Uterus (tissue), 4 donors: ENCODE results near the gene SPINDOC. TPM values are rescaled to one million over a fixed set of nuclear protein-coding genes. Genes with fewer than 3 reads are reported as not detected.

ENCODE experiments used
- DNase-seq, 2 donors: peaks; one replicate each; pipeline ENCODE4 v3.0.0-alpha.2; 2019 to 2020
- H3K27ac ChIP-seq, 2 donors: fragments of 200-600 bp; sonication (generic); 1 replicate in 1 of 2; 2 replicates in 1 of 2; pipeline ENCODE4 v1.5.1; 2016 to 2018
- H3K27me3 ChIP-seq, 2 donors: fragments of 200-600 bp; sonication (generic); one replicate each; pipeline ENCODE4 v1.5.1; 2018 to 2019; ENCODE audit warnings: control low read depth in 1 of 2
- H3K36me3 ChIP-seq, 2 donors: fragments of 200-600 bp; sonication (generic); one replicate each; pipeline ENCODE4 v1.5.1; 2019; ENCODE audit warnings: control low read depth in 1 of 2
- H3K4me1 ChIP-seq, 2 donors: fragments of 200-600 bp; sonication (generic); one replicate each; pipeline ENCODE4 v1.5.1; 2018 to 2019; ENCODE audit warnings: control low read depth in 1 of 2
- H3K4me3 ChIP-seq, 2 donors: fragments of 200-600 bp; sonication (generic); 1 replicate in 1 of 2; 2 replicates in 1 of 2; pipeline ENCODE4 v1.5.1; 2018 to 2019; ENCODE audit warnings: mild to moderate bottlenecking in 1 of 2
- H3K9me3 ChIP-seq, 2 donors: fragments of 200-600 bp; sonication (generic); one replicate each; pipeline ENCODE4 v1.5.1; 2019; ENCODE audit warnings: control low read depth in 1 of 2
- POLR2A ChIP-seq, 2 donors: fragments of 450-650 bp; IDR thresholded peaks; one replicate each; pipeline ENCODE4 v1.6.1; 2016; ENCODE audit warnings: antibody characterized with exemption in 2 of 2, mild to moderate bottlenecking in 1 of 2, moderate library complexity in 1 of 2
- intact Hi-C: fragments of 100-400 bp; cut with DNase I; formaldehyde crosslinking; loops from one replicate; pipeline ENCODE4 v1.15.1; 2023; ENCODE audit warnings: low total_unique reads
- total RNA-seq, 4 donors: library from RNA; depleted of rRNA in 3 of 4; stranded (reverse); fragments of >200 nt in 3 of 4; gene quantifications; one replicate each; pipeline versions ENCODE4 v1.1.0 to v1.2.4, GENCODE V29; 2014 to 2023
- TF ChIP-seq, protein P1 (sequence below), 4 experiments: fragments of 200-600 bp in 2 of 4; fragments of 450-650 bp in 2 of 4; sonication (generic) in 2 of 4; IDR thresholded peaks; one replicate each; pipeline ENCODE4 v1.5.1; 2016 to 2019; ENCODE audit warnings: antibody characterized with exemption in 4 of 4, mild to moderate bottlenecking in 2 of 4, moderate library complexity in 1 of 4
- donor health status: DM: yes; HTN: yes; CAD: no.

SPINDOC gene
- total RNA-seq, 4 donors from 2014 or later: 1.3 to 28.7 (median 10.6) TPM

DNA sequence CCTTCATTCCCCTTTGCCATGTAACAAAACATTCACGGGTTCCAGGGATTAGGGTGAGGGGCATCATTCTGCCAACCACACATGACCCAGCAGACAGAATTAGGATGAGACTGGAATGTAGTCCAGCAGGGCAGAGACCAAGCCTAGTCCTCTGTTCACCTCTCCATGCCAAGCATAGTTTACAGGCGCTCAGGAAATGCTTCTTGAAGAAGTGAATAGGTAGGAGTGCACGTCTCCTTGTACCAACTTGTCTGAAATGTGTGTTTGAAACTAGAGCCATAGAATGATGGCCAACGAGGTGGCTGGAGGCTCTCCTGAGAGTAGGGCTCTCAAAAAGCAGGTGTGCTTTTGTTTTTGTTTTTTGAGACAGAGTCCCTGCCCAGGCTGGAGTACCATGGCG lies 8.2 kb downstream of the SPINDOC start:
- DNase-seq: no peak
- no peaks in the 10 kb centered on the region for H3K27me3 ChIP-seq
- H3K9me3 ChIP-seq: no peaks in the 10 kb centered on the region
- TF ChIP-seq, protein P1, sequence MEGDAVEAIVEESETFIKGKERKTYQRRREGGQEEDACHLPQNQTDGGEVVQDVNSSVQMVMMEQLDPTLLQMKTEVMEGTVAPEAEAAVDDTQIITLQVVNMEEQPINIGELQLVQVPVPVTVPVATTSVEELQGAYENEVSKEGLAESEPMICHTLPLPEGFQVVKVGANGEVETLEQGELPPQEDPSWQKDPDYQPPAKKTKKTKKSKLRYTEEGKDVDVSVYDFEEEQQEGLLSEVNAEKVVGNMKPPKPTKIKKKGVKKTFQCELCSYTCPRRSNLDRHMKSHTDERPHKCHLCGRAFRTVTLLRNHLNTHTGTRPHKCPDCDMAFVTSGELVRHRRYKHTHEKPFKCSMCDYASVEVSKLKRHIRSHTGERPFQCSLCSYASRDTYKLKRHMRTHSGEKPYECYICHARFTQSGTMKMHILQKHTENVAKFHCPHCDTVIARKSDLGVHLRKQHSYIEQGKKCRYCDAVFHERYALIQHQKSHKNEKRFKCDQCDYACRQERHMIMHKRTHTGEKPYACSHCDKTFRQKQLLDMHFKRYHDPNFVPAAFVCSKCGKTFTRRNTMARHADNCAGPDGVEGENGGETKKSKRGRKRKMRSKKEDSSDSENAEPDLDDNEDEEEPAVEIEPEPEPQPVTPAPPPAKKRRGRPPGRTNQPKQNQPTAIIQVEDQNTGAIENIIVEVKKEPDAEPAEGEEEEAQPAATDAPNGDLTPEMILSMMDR (IDR thresholded peaks at IDR 0.05): no peak
- TF ChIP-seq POLR2A (IDR thresholded peaks at IDR 0.05): no peak
- H3K4me1 ChIP-seq: no peaks in the 10 kb centered on the region
- H3K27ac ChIP-seq: no peak overlapping the region
- H3K4me3 ChIP-seq: no peak overlapping the region
- intact Hi-C loops: no loop called here
- H3K36me3 ChIP-seq: no peaks in the 10 kb centered on the region

DNA sequence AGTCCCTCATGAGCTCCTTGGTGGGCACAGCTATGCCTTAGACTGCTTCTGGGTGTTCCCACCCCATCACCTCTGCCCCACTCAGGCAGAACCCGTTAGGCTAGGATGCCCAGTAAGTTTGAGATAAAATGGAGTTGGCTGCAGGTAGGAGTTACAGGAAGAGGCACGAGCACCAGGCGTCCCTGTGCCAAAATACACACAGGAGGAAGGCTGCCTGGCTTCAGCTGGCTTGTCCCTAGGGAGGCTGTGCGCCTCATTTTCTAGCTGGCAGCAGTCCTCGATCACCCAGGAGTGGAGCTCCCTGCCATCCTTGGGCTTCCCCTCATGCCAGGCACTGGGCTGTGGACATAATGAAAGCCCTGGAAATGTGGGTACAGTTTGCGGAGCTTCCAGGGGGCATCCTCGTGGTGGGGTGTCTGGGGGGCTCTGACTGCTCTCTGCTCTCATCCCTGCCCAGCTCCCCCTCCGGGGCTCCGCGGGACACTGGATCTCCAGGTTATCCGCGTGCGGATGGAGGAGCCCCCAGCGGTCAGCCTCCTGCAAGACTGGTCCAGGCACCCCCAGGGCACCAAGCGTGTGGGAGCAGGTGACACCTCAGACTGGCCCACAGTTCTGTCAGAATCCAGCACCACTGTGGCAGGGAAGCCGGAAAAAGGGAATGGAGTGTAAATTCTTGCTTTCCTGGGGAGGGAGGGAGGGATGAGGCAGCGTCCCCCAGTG lies 13.4 kb downstream of the SPINDOC start:
- Histone ChIP-seq H3K4me1 (no peaks in the 10 kb centered on the region), H3K9me3 (no peaks in the 10 kb centered on the region), H3K27ac (no peak overlapping the region), H3K27me3 (no peaks in the 10 kb centered on the region), H3K36me3 (no peaks in the 10 kb centered on the region), H3K4me3 (no peak overlapping the region)
- TF ChIP-seq, protein P1 (IDR thresholded peaks at IDR 0.05): no peak
- DNase-seq: no peak
- intact Hi-C loops: no loop called here

DNA sequence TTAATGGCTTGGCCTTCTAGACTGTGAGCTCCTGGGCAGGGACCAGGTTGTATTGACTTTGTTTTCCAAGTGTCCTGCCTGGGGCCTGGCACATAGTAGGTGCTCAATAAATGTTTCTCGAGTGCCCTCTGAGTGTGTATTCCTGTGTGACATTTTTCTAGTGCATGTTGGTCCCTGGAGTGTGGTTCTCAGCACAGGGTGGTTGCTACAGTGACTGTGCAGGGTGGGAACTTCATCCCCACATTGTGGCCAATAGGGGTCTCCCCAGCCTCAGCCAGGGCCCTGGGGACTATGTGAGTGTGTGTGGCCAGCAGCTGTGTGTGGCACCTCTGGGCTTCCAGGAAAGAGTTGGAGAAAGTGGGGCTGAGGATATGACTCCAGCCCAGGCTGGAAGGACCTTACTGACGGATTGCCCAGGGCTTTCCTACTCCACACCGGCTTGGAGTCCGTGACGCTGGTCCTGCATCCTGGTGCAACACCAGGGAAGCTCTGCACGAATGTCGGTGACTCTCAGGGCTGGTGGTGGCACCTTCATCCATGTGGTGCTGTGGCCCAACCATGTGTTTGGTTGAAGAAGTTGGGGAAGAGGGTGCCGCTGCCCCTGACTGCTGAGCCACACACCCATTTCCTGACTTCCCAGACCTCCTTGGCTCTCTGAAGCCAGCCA lies 16.7 kb downstream of the SPINDOC start:
- Histone ChIP-seq H3K27ac (no peak overlapping the region), H3K4me3 (no peak overlapping the region), H3K4me1 (no peaks in the 10 kb centered on the region), H3K36me3 (no peaks in the 10 kb centered on the region), H3K9me3 (no peaks in the 10 kb centered on the region), H3K27me3 (no peaks in the 10 kb centered on the region)
- no peak for DNase-seq
- intact Hi-C loops: loop anchor here (10.0 kb wide), 1 partner anchor 315 kb away; no protein-coding TSS in a partner anchor
- TF ChIP-seq, protein P1 (IDR thresholded peaks at IDR 0.05): peak in 2 of 4 experiments; percentile 4 to 5
- no peak for TF ChIP-seq POLR2A (IDR thresholded peaks at IDR 0.05)

DNA sequence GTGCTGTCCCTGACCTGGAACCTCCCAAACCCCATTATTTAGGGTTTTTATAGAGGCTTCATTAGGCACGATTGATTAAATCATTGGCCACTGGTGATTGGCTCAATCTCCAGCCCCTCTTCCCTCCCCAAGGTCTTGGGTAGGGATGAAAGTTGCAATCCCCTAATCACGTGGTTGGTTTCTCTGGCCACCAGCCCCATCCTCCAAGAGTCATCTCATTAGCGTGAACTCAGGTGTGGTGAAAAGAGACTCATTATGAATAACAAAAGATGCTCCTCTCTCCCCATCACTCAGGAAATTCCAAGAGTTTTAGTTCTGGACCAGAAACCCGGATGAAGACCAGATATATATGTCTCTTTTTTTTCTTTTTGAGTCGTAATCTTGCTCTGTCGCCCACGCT lies 18.1 kb downstream of the SPINDOC start:
- Histone ChIP-seq H3K36me3 (no peaks in the 10 kb centered on the region), H3K4me1 (no peaks in the 10 kb centered on the region), H3K27me3 (no peaks in the 10 kb centered on the region), H3K9me3 (no peaks in the 10 kb centered on the region), H3K4me3 (no peak overlapping the region), H3K27ac (no peak overlapping the region)
- DNase-seq: no peak
- TF ChIP-seq, protein P1 (IDR thresholded peaks at IDR 0.05): no peak
- no peak for TF ChIP-seq POLR2A (IDR thresholded peaks at IDR 0.05)
- intact Hi-C loops: loop anchor here (10.0 kb wide), 1 partner anchor 313 kb away; no protein-coding TSS in a partner anchor

DNA sequence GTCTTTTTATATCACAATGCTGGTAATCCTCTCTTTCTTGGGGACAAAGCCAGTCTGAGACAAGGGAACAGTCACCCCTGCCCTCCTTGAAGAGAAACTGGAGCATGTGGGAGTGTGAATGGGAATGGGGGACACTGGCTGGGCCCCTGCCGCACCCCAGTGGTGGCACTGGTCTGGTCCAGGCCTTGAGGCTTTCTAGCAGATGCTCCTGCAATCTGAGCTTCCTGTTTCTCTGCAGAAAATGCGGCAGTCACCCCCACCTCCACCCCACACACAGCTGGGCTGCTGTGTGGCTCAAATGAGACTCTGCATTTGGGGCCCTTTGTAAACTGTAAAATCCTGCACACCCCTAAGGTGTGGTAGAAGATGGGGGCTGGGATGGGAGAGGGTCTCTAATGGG lies 19.1 kb downstream of the SPINDOC start:
- Histone ChIP-seq H3K27me3 (no peaks in the 10 kb centered on the region), H3K4me1 (no peaks in the 10 kb centered on the region), H3K36me3 (no peaks in the 10 kb centered on the region), H3K9me3 (no peaks in the 10 kb centered on the region), H3K4me3 (no peak overlapping the region), H3K27ac (no peak overlapping the region)
- intact Hi-C loops: loop anchor here (10.0 kb wide), 1 partner anchor 312 kb away; no protein-coding TSS in a partner anchor
- TF ChIP-seq, protein P1 (IDR thresholded peaks at IDR 0.05): no peak
- no peak for DNase-seq
